Activated naive CD8-positive, alpha-beta T cell treated with anti-CD3 and anti-CD28 coated beads, Interleukin-2, amount 50 U/mL, for 24 hours (primary cell): ENCODE data around the gene CDKAL1.

Experiments
- ATAC-seq: fragments of 150-1000 bp; cut with Tn5 transposase; one replicate; pipeline ENCODE4 v1.10.0; 2021
- DNase-seq: peaks from one replicate; pipeline ENCODE4 v3.0.0; 2021
- H3K27ac Mint-ChIP-seq: one replicate; pipeline ENCODE4 v1.8.0; 2021; ENCODE audit warnings: mild to moderate bottlenecking, mixed read lengths
- H3K27me3 Mint-ChIP-seq: one replicate; pipeline ENCODE4 v1.8.0; 2021; ENCODE audit warnings: mixed read lengths
- H3K36me3 Mint-ChIP-seq: one replicate; pipeline ENCODE4 v1.8.0; 2021; ENCODE audit warnings: low read depth, mixed read lengths
- H3K4me1 Mint-ChIP-seq: one replicate; pipeline ENCODE4 v1.8.0; 2021; ENCODE audit warnings: mixed read lengths
- H3K4me3 Mint-ChIP-seq: one replicate; pipeline ENCODE4 v1.8.0; 2021; ENCODE audit warnings: mild to moderate bottlenecking, moderate library complexity, mixed read lengths
- H3K9me3 Mint-ChIP-seq: one replicate; pipeline ENCODE4 v1.8.0; 2021; ENCODE audit warnings: mixed read lengths

CDKAL1 gene

DNA sequence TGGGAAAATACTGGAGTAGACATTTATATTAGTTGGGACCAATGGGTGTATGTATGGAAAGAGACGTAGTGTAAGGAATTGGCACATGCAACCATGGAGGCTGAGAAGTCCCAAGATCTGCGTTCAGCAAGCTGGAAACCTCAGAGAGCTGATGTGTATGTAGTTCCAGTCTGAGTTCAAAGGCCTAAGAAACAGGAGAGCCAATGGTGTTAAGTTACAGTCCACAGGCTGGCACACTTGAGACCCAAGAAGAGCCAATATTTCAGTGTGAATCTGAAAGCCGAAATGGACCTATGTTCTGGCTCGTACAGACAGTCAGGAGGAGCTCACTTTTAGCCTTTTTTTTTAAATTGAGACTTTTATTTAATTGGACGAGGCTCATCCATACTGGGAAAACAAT, 244.2 kb downstream of the CDKAL1 start:
- Mint-ChIP-seq H3K4me3 (no peak overlapping the region), H3K27ac (no peak overlapping the region), H3K27me3 (no peaks in the 10 kb centered on the region), H3K4me1 (no peaks in the 10 kb centered on the region), H3K36me3 (peaks cover 18% of the 10 kb centered on the region), H3K9me3 (no peaks in the 10 kb centered on the region)
- DNase-seq (no peak), ATAC-seq (no peak)

DNA sequence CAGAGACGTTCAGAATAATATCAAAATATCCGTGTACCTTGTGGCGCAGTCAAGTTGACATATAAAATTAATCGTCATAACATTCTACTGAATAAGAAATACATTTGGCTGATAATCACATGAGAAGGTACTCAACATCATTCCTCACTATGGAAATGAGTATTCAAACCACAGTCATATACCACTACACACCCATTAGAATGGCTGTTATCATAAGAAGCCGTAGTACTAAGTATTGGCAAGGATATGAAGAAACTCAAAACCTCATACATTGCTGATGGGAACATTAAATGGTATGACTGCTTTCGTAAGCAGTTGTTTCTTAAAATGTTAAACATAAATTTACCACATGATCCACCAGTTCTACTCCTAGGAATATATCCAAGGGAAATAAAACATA, 244.7 kb downstream of the CDKAL1 start:
- H3K27ac Mint-ChIP-seq = no peak overlapping the region
- H3K9me3 Mint-ChIP-seq = no peaks in the 10 kb centered on the region
- H3K36me3 Mint-ChIP-seq = peaks cover 22% of the 10 kb centered on the region
- H3K4me3 Mint-ChIP-seq = no peak overlapping the region
- ATAC-seq (no peak), DNase-seq (no peak)
- no peaks in the 10 kb centered on the region for H3K27me3 Mint-ChIP-seq
- no peaks in the 10 kb centered on the region for H3K4me1 Mint-ChIP-seq

DNA sequence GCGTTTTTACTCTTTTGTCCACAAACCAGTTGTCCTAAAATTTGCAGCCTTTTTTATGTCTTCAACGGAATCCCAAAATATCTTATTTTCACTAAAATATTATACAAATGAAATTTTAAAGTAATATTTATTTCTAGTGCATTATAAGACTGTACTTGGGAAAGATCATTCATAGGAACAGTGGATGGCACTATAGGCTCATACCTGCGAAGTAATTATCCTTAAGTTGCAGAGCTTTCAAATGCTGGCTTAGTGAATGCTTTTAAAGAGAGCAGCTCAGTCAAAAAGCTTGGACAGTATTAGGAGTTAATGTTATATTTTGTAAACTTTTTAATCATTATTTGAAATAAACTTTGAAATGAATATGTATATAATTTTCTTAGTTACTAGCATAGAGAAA, 254.9 kb downstream of the CDKAL1 start:
- no peaks in the 10 kb centered on the region for H3K9me3 Mint-ChIP-seq
- no peak overlapping the region for H3K27ac Mint-ChIP-seq
- no peak for DNase-seq
- peaks cover 26% of the 10 kb centered on the region for H3K36me3 Mint-ChIP-seq
- H3K27me3 Mint-ChIP-seq = no peaks in the 10 kb centered on the region
- ATAC-seq = no peak
- H3K4me1 Mint-ChIP-seq = no peaks in the 10 kb centered on the region
- H3K4me3 Mint-ChIP-seq = no peak overlapping the region

DNA sequence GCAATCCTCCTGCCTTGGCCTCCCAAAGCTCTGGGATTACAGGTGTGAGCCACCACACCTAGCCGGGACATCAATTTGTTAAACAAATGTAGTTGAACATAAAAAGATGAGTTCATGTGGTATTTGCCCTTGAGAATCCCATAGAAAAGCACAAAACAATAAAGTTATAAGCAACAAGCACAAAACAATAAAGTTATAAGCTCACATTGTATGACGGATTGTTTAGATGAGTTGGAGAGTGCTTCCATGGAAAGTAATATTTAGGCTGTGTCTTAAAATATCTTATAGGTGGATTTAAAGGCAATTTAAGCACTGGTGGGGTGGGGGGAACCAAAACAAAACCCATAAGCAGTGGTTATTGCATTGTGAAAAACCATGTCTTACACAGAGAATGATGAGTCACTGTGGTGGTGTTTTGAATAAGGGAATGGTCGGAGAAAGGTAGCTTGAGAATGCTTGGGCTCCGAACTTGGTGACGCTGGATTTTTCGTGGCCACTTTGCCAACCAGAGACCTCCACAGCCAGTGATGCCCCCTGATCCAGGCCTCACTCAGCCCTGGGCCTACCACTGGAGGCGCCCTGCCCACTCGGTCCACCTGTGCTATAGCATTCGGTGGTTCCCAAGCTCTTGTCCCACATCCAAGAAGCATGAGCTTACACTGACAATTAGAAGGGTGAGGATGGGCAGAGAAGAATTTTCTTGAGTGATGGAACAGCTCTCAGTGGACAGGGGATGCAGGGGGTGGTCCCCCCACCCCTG, 256.0 kb downstream of the CDKAL1 start:
- Mint-ChIP-seq H3K4me3 (no peak overlapping the region), H3K36me3 (peaks cover 28% of the 10 kb centered on the region), H3K27me3 (no peaks in the 10 kb centered on the region), H3K9me3 (no peaks in the 10 kb centered on the region), H3K27ac (no peak overlapping the region), H3K4me1 (no peaks in the 10 kb centered on the region)
- no peak for ATAC-seq
- DNase-seq = no peak

DNA sequence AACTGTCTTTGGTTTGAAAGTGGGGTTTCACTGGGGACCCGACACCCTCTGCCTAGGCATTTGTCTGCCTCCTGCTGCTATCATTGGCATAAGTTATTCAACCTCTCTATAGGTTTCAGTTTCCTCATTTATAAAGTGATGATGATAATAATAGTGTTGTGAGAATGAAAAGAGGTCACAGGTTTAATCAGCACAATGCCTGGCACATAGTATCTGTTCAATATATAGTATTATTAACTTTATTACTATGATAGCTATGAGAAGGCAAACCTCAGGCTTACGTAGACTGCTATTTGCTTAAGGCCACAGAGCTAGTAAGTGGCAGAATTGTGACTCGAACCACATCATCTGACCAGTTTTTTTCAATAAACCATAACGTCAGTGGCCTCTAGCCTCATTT, 256.8 kb downstream of the CDKAL1 start:
- Mint-ChIP-seq H3K27me3 (no peaks in the 10 kb centered on the region), H3K4me3 (no peak overlapping the region), H3K27ac (no peak overlapping the region), H3K9me3 (no peaks in the 10 kb centered on the region), H3K36me3 (peaks cover 33% of the 10 kb centered on the region), H3K4me1 (no peaks in the 10 kb centered on the region)
- no peak for DNase-seq
- no peak for ATAC-seq

DNA sequence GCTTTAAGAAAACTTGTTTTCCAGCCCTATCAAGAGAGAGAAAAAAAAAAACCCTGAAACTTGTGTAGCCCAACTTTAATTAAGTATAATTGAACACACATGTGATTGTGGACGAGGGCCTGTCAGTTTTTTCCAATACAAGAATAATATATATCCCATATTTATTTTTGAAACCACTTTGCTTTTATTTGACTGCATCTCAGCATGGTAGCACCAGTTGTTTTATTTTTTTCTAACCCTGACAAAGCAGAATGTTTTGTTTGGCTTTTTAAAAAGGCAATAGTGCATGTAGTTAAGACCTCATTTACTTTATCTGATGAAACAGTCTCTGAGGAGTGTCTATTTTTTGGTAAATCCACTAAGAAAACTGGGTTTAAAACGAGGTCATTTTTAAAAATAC, 257.7 kb downstream of the CDKAL1 start:
- H3K27me3 Mint-ChIP-seq = no peaks in the 10 kb centered on the region
- H3K27ac Mint-ChIP-seq = no peak overlapping the region
- no peak overlapping the region for H3K4me3 Mint-ChIP-seq

DNA sequence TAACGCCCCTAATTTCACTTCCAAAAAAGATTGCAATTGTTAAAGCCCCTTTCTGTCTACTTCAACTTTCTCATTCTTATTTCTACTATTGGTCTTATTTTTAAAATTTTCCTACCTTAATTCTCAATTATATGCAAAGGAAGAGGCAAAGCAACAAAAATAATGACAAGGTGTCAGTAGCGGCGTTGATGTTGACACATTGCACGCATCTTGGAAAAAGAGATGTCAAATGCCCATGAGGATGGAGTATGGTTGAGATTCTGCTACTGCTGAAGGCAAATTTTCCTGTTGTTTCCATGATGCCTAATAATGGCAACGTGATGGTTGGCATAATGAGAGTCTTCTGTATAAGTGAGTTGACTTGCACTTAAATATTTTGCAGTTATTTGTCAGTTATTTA, 258.9 kb downstream of the CDKAL1 start:
- no peaks in the 10 kb centered on the region for H3K4me1 Mint-ChIP-seq
- H3K4me3 Mint-ChIP-seq = no peak overlapping the region
- H3K36me3 Mint-ChIP-seq = peaks cover 48% of the 10 kb centered on the region
- DNase-seq = no peak
- H3K27ac Mint-ChIP-seq = no peak overlapping the region
- no peak for ATAC-seq
- H3K27me3 Mint-ChIP-seq = no peaks in the 10 kb centered on the region
- peaks cover 9% of the 10 kb centered on the region for H3K9me3 Mint-ChIP-seq

More for the DNA sequence above, 257.7 kb downstream of the CDKAL1 start:
- peaks cover 39% of the 10 kb centered on the region for H3K36me3 Mint-ChIP-seq
- peaks cover 5% of the 10 kb centered on the region for H3K9me3 Mint-ChIP-seq
- no peaks in the 10 kb centered on the region for H3K4me1 Mint-ChIP-seq
- ATAC-seq = no peak
- no peak for DNase-seq

DNA sequence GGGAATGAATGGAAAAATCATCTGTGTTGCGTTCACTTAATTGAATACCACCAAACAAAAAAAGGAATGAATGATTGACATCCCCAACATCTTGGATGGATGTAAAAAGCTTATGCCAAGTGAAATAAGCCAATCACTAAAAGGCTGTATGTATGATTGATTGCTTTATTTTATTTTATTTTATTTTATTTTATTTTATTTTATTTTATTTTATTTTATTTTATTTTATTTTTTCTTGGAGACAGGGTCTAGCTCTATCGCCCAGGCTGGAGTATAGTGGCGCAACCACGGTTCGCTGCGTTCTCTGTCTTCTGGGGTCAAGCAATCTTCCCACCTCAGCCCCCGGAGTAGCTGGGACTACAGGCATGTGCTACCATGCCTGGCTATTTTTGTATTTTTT, 263.3 kb downstream of the CDKAL1 start:
- Mint-ChIP-seq H3K27me3 (no peaks in the 10 kb centered on the region), H3K4me1 (no peaks in the 10 kb centered on the region)
- ATAC-seq = no peak

DNA sequence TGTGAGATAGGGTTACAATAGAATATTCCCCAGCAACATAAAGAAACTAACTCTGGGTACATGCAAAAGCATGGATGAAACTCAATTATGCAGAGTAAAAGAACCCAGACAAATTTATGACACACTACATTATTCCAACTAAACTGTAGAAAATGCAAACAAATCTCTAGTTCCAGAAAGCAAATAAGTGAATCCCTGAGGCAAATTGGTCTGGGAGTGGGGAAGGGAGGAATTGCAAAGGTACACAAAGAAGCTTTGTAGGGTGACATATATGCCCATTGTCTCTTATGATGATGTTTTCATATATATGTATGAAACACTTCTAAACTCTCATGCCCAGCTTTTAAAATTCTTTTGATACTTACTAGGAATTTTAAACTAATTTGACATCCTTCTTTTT, 266.0 kb downstream of the CDKAL1 start:
- H3K27ac Mint-ChIP-seq = no peak overlapping the region
- DNase-seq = no peak
- no peak overlapping the region for H3K4me3 Mint-ChIP-seq
- no peak for ATAC-seq
- no peaks in the 10 kb centered on the region for H3K4me1 Mint-ChIP-seq
- no peaks in the 10 kb centered on the region for H3K27me3 Mint-ChIP-seq
- H3K9me3 Mint-ChIP-seq = peaks cover 24% of the 10 kb centered on the region
- peaks cover 53% of the 10 kb centered on the region for H3K36me3 Mint-ChIP-seq

More for the DNA sequence above, 263.3 kb downstream of the CDKAL1 start:
- Mint-ChIP-seq H3K36me3 (peaks cover 41% of the 10 kb centered on the region), H3K27ac (no peak overlapping the region), H3K4me3 (no peak overlapping the region), H3K9me3 (peaks cover 13% of the 10 kb centered on the region)
- DNase-seq = no peak

DNA sequence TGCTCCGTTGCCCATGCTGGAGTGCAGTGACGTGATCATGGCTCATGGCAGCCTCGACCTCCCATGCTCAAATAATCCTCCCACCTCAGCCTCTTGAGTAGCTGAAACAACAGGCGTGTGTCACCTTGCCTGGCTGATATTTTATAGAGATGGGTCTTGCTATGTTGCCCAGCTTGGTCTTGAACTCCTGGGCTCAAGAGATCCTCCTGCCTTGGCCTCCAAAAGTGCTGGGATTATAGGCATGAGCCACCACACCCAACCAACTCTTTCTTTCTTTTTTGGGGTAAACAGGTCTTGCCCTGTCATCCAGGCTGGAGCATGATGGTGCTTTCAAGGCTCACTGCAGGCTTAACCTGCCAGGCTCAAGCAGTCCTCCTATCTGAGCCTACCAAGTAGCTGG, 266.4 kb downstream of the CDKAL1 start:
- Mint-ChIP-seq H3K27ac (no peak overlapping the region), H3K4me1 (no peaks in the 10 kb centered on the region), H3K27me3 (no peaks in the 10 kb centered on the region), H3K4me3 (no peak overlapping the region), H3K9me3 (peaks cover 28% of the 10 kb centered on the region), H3K36me3 (peaks cover 56% of the 10 kb centered on the region)
- ATAC-seq (no peak), DNase-seq (no peak)

DNA sequence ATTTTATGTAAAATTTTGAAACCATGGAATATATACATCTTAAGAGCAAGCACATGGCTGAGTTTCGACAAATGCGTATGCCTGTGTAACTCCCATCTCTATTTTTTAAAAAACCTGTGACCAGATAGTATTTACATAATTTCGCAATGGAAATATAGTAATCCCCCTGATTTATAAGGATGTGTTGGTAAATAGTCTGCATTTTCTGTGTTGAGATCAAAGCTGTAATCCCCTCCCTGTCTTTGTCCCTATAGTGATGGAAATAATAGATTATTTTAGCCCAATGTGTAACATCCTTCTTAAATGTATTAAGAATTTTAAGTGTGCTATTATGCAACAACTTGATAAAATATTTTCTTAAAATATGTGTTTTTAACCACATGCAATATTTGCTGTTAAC, 267.3 kb downstream of the CDKAL1 start:
- H3K27ac Mint-ChIP-seq = no peak overlapping the region
- H3K36me3 Mint-ChIP-seq = peaks cover 56% of the 10 kb centered on the region
- H3K4me1 Mint-ChIP-seq = no peaks in the 10 kb centered on the region
- H3K27me3 Mint-ChIP-seq = no peaks in the 10 kb centered on the region
- DNase-seq = no peak
- no peak overlapping the region for H3K4me3 Mint-ChIP-seq
- H3K9me3 Mint-ChIP-seq = peaks cover 33% of the 10 kb centered on the region
- ATAC-seq = no peak

DNA sequence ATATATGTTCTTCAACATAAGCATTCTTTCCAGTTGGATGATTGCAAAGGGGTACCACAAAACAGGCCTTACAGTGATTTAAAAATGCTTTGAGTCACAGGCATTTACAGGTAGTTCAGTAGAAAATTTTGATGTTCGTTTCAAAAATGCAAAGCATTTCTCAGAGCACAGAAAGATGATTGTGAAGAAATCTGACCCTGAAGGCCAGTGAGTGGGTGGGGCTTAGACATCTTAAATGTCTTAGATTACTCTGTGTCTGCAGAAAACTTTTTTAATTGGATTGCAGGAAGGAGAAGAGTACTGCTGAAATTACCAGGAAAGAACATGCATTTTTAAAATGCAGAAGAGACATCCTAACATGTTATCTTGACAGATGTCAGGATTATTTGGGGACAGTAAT, 268.3 kb downstream of the CDKAL1 start:
- H3K27ac Mint-ChIP-seq = no peak overlapping the region
- ATAC-seq (no peak), DNase-seq (no peak)
- H3K27me3 Mint-ChIP-seq = no peaks in the 10 kb centered on the region
- H3K4me3 Mint-ChIP-seq = no peak overlapping the region
- H3K36me3 Mint-ChIP-seq = peaks cover 54% of the 10 kb centered on the region
- H3K9me3 Mint-ChIP-seq = peaks cover 36% of the 10 kb centered on the region
- no peaks in the 10 kb centered on the region for H3K4me1 Mint-ChIP-seq

DNA sequence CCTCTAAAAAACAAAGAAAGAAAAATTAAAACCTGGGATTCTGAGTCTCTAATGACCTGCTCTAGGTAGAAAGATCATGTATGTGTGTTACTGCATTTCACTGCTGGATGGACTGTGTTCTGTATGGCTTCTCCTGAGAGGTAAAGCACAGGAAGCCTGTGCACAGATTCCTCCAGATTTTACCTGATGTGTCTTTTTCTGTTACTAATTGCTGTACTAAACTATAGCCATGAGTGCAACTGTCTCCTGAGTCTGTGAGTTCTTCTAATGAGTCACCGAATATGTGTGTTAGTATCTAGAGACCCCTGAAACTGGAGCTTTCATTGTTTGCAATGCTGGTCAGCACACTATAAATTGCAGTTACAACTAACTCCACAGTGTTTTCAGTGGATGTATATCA, 270.8 kb downstream of the CDKAL1 start:
- no peaks in the 10 kb centered on the region for H3K27me3 Mint-ChIP-seq
- H3K4me1 Mint-ChIP-seq = peaks cover 2% of the 10 kb centered on the region
- DNase-seq = no peak
- no peak for ATAC-seq
- H3K4me3 Mint-ChIP-seq = no peak overlapping the region
- H3K9me3 Mint-ChIP-seq = peaks cover 32% of the 10 kb centered on the region
- no peak overlapping the region for H3K27ac Mint-ChIP-seq
- peaks cover 54% of the 10 kb centered on the region for H3K36me3 Mint-ChIP-seq

DNA sequence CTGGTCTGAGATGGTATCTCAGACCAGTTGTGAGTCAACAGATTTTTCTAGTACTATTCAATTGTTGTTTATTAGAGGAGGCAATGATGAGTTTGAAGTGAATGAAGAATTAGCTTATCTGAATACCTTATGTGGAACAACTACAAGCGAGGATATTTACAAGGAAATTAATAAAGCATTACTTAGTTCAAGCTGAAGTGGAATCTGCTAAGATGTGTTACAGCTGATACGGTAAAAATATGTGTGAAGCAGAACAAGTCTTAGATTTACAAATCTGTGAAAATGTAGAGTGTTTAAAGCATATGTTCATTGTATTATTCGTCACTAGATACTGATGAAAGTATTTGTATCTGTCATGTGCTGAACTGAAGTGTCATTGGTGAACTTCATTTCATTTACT, 272.4 kb downstream of the CDKAL1 start:
- H3K27ac Mint-ChIP-seq = no peak overlapping the region
- peaks cover 10% of the 10 kb centered on the region for H3K4me1 Mint-ChIP-seq
- H3K36me3 Mint-ChIP-seq = peaks cover 51% of the 10 kb centered on the region

DNA sequence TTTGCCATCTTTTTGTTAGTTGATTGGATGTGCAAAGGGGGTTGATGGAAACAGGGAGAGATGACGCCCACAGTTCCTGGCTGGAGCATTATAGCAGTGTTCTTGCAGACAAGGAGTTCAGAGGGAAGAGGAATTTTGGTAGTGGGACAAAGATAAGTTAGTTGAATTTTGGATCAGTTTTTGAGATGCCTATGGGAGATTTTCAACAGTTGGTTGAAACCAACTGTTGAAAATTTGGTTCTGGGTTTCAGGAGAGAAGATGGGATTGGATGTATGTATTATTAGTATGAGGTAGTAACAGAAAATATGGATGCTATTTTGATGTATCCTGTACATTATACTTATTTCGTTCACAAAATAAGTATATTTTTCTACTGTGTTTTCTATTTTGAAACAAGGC, 274.2 kb downstream of the CDKAL1 start:
- Mint-ChIP-seq H3K36me3 (peaks cover 46% of the 10 kb centered on the region), H3K27me3 (no peaks in the 10 kb centered on the region), H3K4me3 (no peak overlapping the region), H3K9me3 (peaks cover 34% of the 10 kb centered on the region), H3K27ac (no peak overlapping the region), H3K4me1 (peaks cover 10% of the 10 kb centered on the region)
- ATAC-seq (no peak), DNase-seq (no peak)

More for the DNA sequence above, 272.4 kb downstream of the CDKAL1 start:
- Mint-ChIP-seq H3K9me3 (peaks cover 32% of the 10 kb centered on the region), H3K4me3 (no peak overlapping the region), H3K27me3 (no peaks in the 10 kb centered on the region)
- ATAC-seq = no peak
- no peak for DNase-seq

DNA sequence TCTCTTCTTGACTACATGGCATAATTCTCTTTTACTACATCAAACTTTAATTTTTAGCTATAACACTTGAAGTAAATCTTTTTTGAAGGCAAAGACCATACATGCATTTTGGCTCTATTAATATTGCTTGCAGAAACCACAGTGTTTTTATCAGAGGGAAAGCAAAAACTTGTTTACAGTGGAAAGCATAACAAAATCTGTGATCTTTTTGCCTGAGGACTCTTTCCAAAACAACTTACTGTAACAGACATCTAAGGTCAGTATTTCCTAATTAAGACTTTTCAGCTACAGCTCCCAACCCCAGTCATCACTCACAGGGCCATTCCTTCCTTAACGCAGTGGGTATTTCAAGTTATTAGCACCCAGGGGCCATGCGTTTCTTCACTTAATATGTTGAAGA, 274.7 kb downstream of the CDKAL1 start:
- Mint-ChIP-seq H3K4me3 (no peak overlapping the region), H3K27me3 (no peaks in the 10 kb centered on the region), H3K4me1 (peaks cover 10% of the 10 kb centered on the region), H3K27ac (no peak overlapping the region), H3K9me3 (peaks cover 36% of the 10 kb centered on the region), H3K36me3 (peaks cover 46% of the 10 kb centered on the region)
- DNase-seq = no peak
- ATAC-seq = no peak
